ENCODE results near the gene FBXW7. TPM values are rescaled to one million over a fixed set of nuclear protein-coding genes. Genes with fewer than 3 reads are reported as not detected.

The FBXW7 gene
- total and polyA plus RNA-seq, 2 of the 8 experiments (the other 6 are each of a cell fraction or from before 2014, with no cell fraction given) = 6.0 to 26.7 TPM

DNA sequence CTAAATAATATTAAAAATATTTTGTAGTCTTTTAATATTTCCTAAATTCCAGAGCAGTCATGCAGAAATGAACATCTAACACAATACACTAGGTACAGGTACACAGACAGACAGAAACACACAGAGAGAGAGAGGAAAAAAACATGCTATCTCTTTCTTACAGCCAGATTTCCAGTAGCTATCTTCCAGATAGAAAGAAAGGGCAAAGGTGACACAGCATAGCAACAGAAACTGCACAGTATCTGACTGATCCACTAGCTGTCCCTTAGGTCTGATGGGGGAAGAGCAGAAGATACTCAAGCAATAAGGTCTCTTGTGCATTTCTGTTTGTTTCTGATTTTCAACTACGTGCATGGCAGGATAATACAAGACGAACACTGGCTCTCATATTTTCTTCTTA is 7.8 kb downstream of the FBXW7 start (continued):
- TF ChIP-seq ZNF274 (IDR thresholded peaks at IDR 0.05; ENCODE audit: borderline replicate concordance, extremely low read depth, low read length) (no peak), RNF2 (IDR thresholded peaks at IDR 0.05; ENCODE audit: borderline replicate concordance, low read depth, low read length, missing control alignments, poor library complexity, severe bottlenecking) (no peak), CBX8 (IDR thresholded peaks at IDR 0.05; ENCODE audit: borderline replicate concordance, low read depth, low read length) (no peak), TBP (IDR thresholded peaks at IDR 0.05; ENCODE audit: low read depth, low read length) (no peak), SP4 (IDR thresholded peaks at IDR 0.05; ENCODE audit: low read length) (no peak), CEBPB (IDR thresholded peaks at IDR 0.05; ENCODE audit: low read depth, low read length) (no peak)
